ENCODE measurements around the gene LBHD2.

Gene LBHD2

DNA sequence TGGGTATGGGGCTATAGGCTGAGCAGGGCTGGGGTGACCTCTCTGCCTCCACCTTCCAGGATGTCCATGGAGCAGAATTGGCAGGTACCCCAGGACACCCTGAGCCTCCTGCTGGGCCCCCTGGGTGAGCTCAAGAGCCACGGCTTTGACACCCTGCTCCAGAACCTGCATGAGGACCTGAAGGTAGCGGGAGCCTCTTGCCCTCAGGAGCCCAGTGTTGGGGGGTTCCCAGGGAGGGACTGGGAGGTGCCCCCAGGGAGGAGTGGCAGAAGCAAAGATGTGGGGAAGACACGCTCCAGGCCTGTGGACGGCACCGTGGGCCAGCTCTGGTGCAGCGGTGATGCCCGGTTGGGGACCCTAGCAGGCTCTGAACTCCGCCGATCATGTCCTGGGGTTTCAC lies 47.6 kb downstream of the LBHD2 start:
- no peaks in the 10 kb centered on the region for H3K4me1 ChIP-seq (ENCODE audit: low read length)
- H3K36me3 ChIP-seq (replicated peaks; ENCODE audit: low read depth, low read length): no peaks in the 10 kb centered on the region
- H2AFZ ChIP-seq (ENCODE audit: low read depth, low read length): no peak overlapping the region
- H3K9me3 ChIP-seq (ENCODE audit: insufficient read depth, low read length): no peaks in the 10 kb centered on the region
- no peak overlapping the region for H3K9ac ChIP-seq (ENCODE audit: low read length)
- no peaks in the 10 kb centered on the region for H3K79me2 ChIP-seq (ENCODE audit: low read length)
- H3K4me2 ChIP-seq (ENCODE audit: low read length): no peak overlapping the region
- H3K27me3 ChIP-seq (ENCODE audit: low read depth, low read length): no peaks in the 10 kb centered on the region
- H3K4me3 ChIP-seq (ENCODE audit: low read length): no peak overlapping the region
- no peak for TF ChIP-seq EZH2phosphoT487 (IDR thresholded peaks at IDR 0.05; ENCODE audit: low read depth)
- TF ChIP-seq, protein P1, sequence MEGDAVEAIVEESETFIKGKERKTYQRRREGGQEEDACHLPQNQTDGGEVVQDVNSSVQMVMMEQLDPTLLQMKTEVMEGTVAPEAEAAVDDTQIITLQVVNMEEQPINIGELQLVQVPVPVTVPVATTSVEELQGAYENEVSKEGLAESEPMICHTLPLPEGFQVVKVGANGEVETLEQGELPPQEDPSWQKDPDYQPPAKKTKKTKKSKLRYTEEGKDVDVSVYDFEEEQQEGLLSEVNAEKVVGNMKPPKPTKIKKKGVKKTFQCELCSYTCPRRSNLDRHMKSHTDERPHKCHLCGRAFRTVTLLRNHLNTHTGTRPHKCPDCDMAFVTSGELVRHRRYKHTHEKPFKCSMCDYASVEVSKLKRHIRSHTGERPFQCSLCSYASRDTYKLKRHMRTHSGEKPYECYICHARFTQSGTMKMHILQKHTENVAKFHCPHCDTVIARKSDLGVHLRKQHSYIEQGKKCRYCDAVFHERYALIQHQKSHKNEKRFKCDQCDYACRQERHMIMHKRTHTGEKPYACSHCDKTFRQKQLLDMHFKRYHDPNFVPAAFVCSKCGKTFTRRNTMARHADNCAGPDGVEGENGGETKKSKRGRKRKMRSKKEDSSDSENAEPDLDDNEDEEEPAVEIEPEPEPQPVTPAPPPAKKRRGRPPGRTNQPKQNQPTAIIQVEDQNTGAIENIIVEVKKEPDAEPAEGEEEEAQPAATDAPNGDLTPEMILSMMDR (IDR thresholded peaks at IDR 0.05; ENCODE audit: low read depth, low read length): no peak
- no peak overlapping the region for H3K27ac ChIP-seq (ENCODE audit: low read length)
- H4K20me1 ChIP-seq (ENCODE audit: insufficient read depth, low read length): no peaks in the 10 kb centered on the region

DNA sequence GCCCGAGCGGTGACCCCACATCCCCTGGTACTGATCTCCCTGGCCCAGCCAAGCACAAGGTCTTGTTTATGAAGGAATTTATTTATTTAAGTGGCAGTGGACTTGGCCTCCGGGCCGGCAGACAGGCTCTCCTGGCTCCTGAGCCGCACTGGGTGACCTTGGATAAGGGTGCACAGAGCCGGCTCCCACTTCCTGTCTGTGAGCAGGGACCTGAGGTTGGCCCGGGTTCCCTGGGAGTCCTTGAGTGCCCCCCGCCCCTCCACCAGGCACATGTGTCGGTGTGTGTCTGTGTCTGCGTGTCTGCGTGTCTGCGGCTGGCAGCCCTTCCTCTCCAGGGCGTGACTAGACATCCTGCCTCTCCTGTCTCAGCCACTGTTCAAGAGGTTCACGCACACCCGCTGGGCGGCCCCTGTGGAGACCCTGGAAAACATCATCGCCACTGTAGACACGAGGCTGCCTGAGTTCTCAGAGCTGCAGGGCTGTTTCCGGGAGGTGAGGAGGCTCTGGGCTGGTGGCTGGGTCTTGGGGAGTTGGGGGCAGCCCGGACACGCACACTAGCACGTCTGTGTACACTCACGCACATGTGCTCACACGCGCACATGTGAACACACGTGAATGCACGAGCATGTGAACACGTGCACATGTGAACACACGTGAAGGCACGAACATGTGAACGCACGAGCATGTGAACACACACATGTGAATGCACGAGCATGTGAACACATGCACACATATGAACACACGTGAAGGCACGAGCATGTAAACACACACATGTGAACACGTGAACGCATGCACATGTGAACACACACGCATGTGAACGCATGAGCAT lies 48.6 kb downstream of the LBHD2 start:
- TF ChIP-seq, protein P1 (IDR thresholded peaks at IDR 0.05; ENCODE audit: low read depth, low read length): no peak
- TF ChIP-seq EZH2phosphoT487 (IDR thresholded peaks at IDR 0.05; ENCODE audit: low read depth): no peak
- Histone ChIP-seq H3K79me2 (ENCODE audit: low read length) (no peaks in the 10 kb centered on the region), H3K9ac (ENCODE audit: low read length) (no peak overlapping the region), H3K36me3 (replicated peaks; ENCODE audit: low read depth, low read length) (no peaks in the 10 kb centered on the region), H3K4me1 (ENCODE audit: low read length) (no peaks in the 10 kb centered on the region), H3K4me3 (ENCODE audit: low read length) (no peak overlapping the region), H3K4me2 (ENCODE audit: low read length) (no peak overlapping the region), H2AFZ (ENCODE audit: low read depth, low read length) (no peak overlapping the region), H4K20me1 (ENCODE audit: insufficient read depth, low read length) (no peaks in the 10 kb centered on the region), H3K27ac (ENCODE audit: low read length) (no peak overlapping the region), H3K27me3 (ENCODE audit: low read depth, low read length) (no peaks in the 10 kb centered on the region), H3K9me3 (ENCODE audit: insufficient read depth, low read length) (no peaks in the 10 kb centered on the region)

DNA sequence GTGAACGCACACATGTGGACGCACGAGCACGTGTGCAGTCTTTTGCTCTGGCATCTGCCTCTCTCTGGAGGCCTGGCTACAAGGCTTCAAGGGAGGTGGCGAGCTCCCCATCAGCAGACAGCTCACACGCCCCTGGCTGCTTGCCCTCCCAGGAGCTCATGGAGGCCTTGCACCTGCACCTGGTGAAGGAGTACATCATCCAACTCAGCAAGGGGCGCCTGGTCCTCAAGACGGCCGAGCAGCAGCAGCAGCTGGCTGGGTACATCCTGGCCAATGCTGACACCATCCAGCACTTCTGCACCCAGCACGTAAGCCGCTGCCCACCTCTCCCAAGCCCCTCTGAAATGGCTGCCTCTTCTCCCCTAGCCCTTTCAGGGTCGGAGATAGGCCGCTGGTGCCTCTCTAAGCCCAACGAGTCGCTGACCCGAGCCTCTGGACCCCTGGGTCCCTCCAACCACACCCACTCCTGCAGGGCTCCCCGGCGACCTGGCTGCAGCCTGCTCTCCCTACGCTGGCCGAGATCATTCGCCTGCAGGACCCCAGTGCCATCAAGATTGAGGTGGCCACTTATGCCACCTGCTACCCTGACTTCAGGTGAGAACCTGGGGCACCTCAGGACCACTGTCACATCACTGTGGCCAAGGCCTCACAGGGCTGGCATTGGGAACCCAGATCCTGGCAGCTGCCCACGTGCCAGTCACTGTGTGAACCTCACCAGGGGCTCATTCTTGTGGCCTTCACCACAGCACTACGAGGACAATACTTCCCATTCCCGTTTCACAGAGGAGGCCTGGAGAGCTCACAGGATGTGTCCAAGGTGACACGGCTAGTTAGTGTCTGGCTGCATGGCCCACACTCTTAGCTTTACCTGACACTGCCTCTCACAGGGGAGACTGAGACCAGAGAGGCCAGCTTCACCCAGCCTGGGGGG lies 49.5 kb downstream of the LBHD2 start:
- H3K79me2 ChIP-seq (ENCODE audit: low read length): no peaks in the 10 kb centered on the region
- H3K9ac ChIP-seq (ENCODE audit: low read length): no peak overlapping the region
- H3K36me3 ChIP-seq (replicated peaks; ENCODE audit: low read depth, low read length): no peaks in the 10 kb centered on the region
- H3K27me3 ChIP-seq (ENCODE audit: low read depth, low read length): no peaks in the 10 kb centered on the region
- no peaks in the 10 kb centered on the region for H3K9me3 ChIP-seq (ENCODE audit: insufficient read depth, low read length)
- H2AFZ ChIP-seq (ENCODE audit: low read depth, low read length): no peak overlapping the region
- H3K4me1 ChIP-seq (ENCODE audit: low read length): no peaks in the 10 kb centered on the region
- H3K4me2 ChIP-seq (ENCODE audit: low read length): no peak overlapping the region
- no peak for TF ChIP-seq EZH2phosphoT487 (IDR thresholded peaks at IDR 0.05; ENCODE audit: low read depth)
- TF ChIP-seq, protein P1 (IDR thresholded peaks at IDR 0.05; ENCODE audit: low read depth, low read length): no peak
- no peak overlapping the region for H3K4me3 ChIP-seq (ENCODE audit: low read length)
- H3K27ac ChIP-seq (ENCODE audit: low read length): no peak overlapping the region
- H4K20me1 ChIP-seq (ENCODE audit: insufficient read depth, low read length): no peaks in the 10 kb centered on the region

DNA sequence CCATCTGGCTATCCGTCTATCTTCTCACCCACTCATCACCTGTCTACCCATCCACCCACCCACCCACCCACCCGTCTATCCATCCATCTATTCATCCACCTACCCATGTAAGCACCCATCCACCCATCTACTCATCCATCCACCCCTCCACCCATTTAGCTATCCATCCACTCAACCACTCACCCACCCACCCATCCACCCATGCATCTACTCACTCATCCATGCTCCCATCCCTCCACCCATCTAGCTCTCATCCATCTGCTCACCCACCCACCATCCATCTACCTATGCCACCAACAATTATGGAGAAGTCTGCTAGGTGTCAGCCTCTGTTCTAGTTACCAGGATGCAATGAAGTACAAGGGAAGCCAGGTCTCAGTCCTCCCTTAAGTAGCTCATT lies 50.4 kb downstream of the LBHD2 start:
- no peak overlapping the region for H3K4me3 ChIP-seq (ENCODE audit: low read length)
- no peak overlapping the region for H2AFZ ChIP-seq (ENCODE audit: low read depth, low read length)
- TF ChIP-seq EZH2phosphoT487 (IDR thresholded peaks at IDR 0.05; ENCODE audit: low read depth): no peak
- TF ChIP-seq, protein P1 (IDR thresholded peaks at IDR 0.05; ENCODE audit: low read depth, low read length): no peak
- H4K20me1 ChIP-seq (ENCODE audit: insufficient read depth, low read length): no peaks in the 10 kb centered on the region
- no peaks in the 10 kb centered on the region for H3K27me3 ChIP-seq (ENCODE audit: low read depth, low read length)
- no peak overlapping the region for H3K9ac ChIP-seq (ENCODE audit: low read length)
- H3K4me2 ChIP-seq (ENCODE audit: low read length): no peak overlapping the region
- H3K4me1 ChIP-seq (ENCODE audit: low read length): no peaks in the 10 kb centered on the region
- no peaks in the 10 kb centered on the region for H3K9me3 ChIP-seq (ENCODE audit: insufficient read depth, low read length)
- no peaks in the 10 kb centered on the region for H3K36me3 ChIP-seq (replicated peaks; ENCODE audit: low read depth, low read length)
- no peaks in the 10 kb centered on the region for H3K79me2 ChIP-seq (ENCODE audit: low read length)
- H3K27ac ChIP-seq (ENCODE audit: low read length): no peak overlapping the region

Data from OCI-LY3 (cell line).